ENCODE measurements around the gene DIPK1A.

DNA sequence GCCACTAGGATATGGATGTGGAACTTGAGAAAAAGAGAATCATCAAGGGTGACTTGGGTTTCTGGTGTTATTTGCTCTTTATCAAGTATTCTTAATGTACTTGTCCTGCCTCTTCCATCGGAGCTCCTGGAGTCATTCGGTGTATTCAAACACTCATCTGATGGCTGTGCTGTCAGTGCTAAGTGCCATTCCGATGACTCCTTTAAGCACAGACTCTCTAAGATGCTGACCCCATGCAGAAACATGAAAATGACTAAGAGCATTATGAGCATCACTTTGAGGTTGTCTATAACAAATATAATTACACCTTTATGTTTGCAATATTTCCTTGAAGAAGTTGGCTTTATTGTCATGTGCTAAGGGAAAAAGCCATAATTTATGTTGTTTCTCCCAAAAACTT is 140.7 kb downstream of the DIPK1A start:
- TF ChIP-seq CTCF (IDR thresholded peaks at IDR 0.05) (no peak), POLR2A (IDR thresholded peaks at IDR 0.05) (no peak)
